NCI-H2081 (cell line): Measurements from ENCODE around the gene SERTM2.
"Not testable (repeated sequence)": the region's sequence is repeated elsewhere in the genome, so short reads cannot be mapped to it uniquely, and the experiment has no call there.

Experiments used
- DNase-seq, 2 experiments: peaks; one replicate each; lab custom pipeline; 2025; lab: John Stamatoyannopoulos, UW

Gene SERTM2

GRCh38 chrX:111511477-111511876 is at the start of gene SERTM2:
SERTM2 (plus strand) TSS chrX:111511645; CDS start chrX:111518858, 7,213 bp downstream.
- no peak for DNase-seq

GRCh38 chrX:111465669-111466068 is 45.8 kb upstream of the SERTM2 start:
- DNase-seq: no peak

GRCh38 chrX:111467896-111468295 is 43.5 kb upstream of the SERTM2 start:
- peak in 1 of 2 experiments; percentile 27 for DNase-seq

- no peak for DNase-seq
Measured at GRCh38 chrX:111470681-111471403, 40.6 kb upstream of the SERTM2 start.

GRCh38 chrX:111481896-111482295 is 29.5 kb upstream of the SERTM2 start:
- DNase-seq: no peak

- DNase-seq: no peak
Measured at GRCh38 chrX:111483135-111483534, 28.3 kb upstream of the SERTM2 start.

GRCh38 chrX:111483881-111484280 is 27.6 kb upstream of the SERTM2 start:
- no peak for DNase-seq

GRCh38 chrX:111490688-111491087 is 20.8 kb upstream of the SERTM2 start:
- DNase-seq: peak in 1 of 2 experiments; percentile 77

GRCh38 chrX:111492085-111492484 is 19.4 kb upstream of the SERTM2 start:
- peak; percentile 77 to 95 for DNase-seq

- no peak for DNase-seq
Measured at GRCh38 chrX:111498538-111499103, 12.8 kb upstream of the SERTM2 start.

GRCh38 chrX:111503485-111503993 is 7.9 kb upstream of the SERTM2 start:
- DNase-seq: no peak

GRCh38 chrX:111504941-111505340 is 6.5 kb upstream of the SERTM2 start:
- DNase-seq: no peak

- DNase-seq: no peak
Measured at GRCh38 chrX:111505783-111506182, 5.7 kb upstream of the SERTM2 start.

- DNase-seq: no peak
Measured at GRCh38 chrX:111506826-111507225, 4.6 kb upstream of the SERTM2 start.

- no peak for DNase-seq
Measured at GRCh38 chrX:111507933-111508332, 3.5 kb upstream of the SERTM2 start.

- DNase-seq: no peak
Measured at GRCh38 chrX:111515298-111515697, 3.9 kb downstream of the SERTM2 start.

- DNase-seq: no peak
Measured at GRCh38 chrX:111518667-111519066, 7.2 kb downstream of the SERTM2 start.

- peak in 1 of 2 experiments; percentile 14 for DNase-seq
Measured at GRCh38 chrX:111519215-111519614, 7.8 kb downstream of the SERTM2 start.

- no peak for DNase-seq
Measured at GRCh38 chrX:111520506-111520905, 9.1 kb downstream of the SERTM2 start.

GRCh38 chrX:111521169-111521568 is 9.7 kb downstream of the SERTM2 start:
- peak in 1 of 2 experiments; percentile 21 for DNase-seq

- DNase-seq: no peak
Measured at GRCh38 chrX:111543212-111543741, 31.8 kb downstream of the SERTM2 start.

- not testable (repeated sequence) for DNase-seq
Measured at GRCh38 chrX:111549235-111549634, 37.8 kb downstream of the SERTM2 start.

GRCh38 chrX:111555406-111555958 is 44.0 kb downstream of the SERTM2 start:
- no peak for DNase-seq
